Mucosa of stomach (tissue), 1 donor: ENCODE data around the gene MAP1S.

Experiments
- H3K27me3 ChIP-seq: one replicate; pipeline ENCODE4 v1.7.0; 2013; ENCODE audit warnings: mild to moderate bottlenecking, low read length; ENCODE audit not compliant: control insufficient read depth, insufficient read depth
- H3K36me3 ChIP-seq: one replicate; pipeline ENCODE4 v1.7.0; 2013; ENCODE audit warnings: low read length; ENCODE audit not compliant: control insufficient read depth, insufficient read depth
- H3K4me1 ChIP-seq: one replicate; pipeline ENCODE4 v1.7.0; 2013; ENCODE audit warnings: mild to moderate bottlenecking, low read length; ENCODE audit not compliant: control insufficient read depth, insufficient read depth
- H3K4me3 ChIP-seq: one replicate; pipeline ENCODE4 v1.7.0; 2013; ENCODE audit warnings: low read length
- H3K9ac ChIP-seq: one replicate; pipeline ENCODE4 v1.7.0; 2013; ENCODE audit warnings: mild to moderate bottlenecking, low read length, moderate library complexity
- H3K9me3 ChIP-seq: one replicate; pipeline ENCODE4 v1.7.0; 2013; ENCODE audit warnings: mild to moderate bottlenecking, low read length, moderate library complexity; ENCODE audit not compliant: control insufficient read depth
- donor health status: Pancreatic carcinoma.

Gene MAP1S

DNA sequence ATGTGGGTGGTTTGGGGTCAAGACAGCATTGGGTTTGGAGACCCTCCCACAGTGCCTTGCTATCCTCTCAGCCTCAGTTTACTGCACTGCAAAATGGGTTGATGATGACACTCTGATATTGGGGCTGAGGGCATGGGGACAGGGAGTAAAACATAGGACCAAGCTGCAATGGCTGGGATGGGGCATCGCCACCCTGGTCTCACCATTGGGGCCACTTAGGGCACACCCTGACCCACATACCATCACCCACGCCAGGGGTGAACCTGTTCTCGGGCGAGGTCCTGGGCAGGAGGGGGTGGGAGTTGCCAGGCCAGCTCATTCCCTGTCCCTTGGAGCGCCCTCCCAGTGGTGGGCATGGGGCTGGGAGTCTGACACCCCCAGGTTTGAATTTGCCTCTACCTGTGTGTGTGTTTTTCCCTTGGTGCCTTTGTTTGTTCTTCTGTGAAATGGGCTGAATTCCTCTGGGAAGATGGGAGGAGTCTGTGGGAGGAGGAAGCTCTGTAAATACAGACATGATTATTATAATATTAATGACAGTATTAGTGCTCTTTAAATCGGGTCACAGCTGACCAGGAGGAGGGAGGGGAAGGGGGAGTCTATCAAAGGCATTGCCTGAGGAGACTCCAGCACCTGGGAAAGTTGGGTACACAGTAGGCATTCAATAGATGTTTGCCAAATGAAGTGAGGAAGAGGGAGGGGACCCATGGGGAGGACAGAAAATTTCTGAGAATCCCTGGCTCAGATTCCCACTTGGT is 29.8 kb downstream of the MAP1S start:
- H3K9me3 ChIP-seq: no peaks in the 10 kb centered on the region
- no peaks in the 10 kb centered on the region for H3K36me3 ChIP-seq
- no peak overlapping the region for H3K4me3 ChIP-seq
- H3K9ac ChIP-seq: no peak overlapping the region
- peaks cover 5% of the 10 kb centered on the region for H3K4me1 ChIP-seq
- H3K27me3 ChIP-seq: no peaks in the 10 kb centered on the region

DNA sequence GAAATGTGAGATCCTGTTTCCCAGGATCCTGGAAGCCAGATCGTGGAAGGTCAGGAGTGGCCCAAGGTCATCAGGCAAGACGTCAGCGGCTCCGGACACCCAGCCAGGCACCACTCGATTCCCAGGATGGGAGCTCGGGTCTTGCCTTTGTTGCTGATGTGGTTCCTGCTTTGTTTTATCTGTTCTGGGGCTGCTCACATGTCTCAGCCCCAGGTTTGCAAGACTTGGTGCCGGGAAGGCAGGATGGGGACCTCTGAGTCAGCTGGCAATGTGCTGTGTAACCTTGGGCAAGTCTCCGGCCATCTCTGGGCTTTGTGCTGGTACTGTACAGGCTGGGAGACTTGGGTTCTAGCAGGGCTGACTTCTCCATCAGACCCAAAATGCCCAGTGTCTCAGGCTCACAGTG is 30.6 kb downstream of the MAP1S start:
- H3K9me3 ChIP-seq: no peaks in the 10 kb centered on the region
- H3K4me3 ChIP-seq: no peak overlapping the region
- H3K9ac ChIP-seq: no peak overlapping the region
- H3K36me3 ChIP-seq: no peaks in the 10 kb centered on the region
- no peaks in the 10 kb centered on the region for H3K27me3 ChIP-seq
- peaks cover 5% of the 10 kb centered on the region for H3K4me1 ChIP-seq

DNA sequence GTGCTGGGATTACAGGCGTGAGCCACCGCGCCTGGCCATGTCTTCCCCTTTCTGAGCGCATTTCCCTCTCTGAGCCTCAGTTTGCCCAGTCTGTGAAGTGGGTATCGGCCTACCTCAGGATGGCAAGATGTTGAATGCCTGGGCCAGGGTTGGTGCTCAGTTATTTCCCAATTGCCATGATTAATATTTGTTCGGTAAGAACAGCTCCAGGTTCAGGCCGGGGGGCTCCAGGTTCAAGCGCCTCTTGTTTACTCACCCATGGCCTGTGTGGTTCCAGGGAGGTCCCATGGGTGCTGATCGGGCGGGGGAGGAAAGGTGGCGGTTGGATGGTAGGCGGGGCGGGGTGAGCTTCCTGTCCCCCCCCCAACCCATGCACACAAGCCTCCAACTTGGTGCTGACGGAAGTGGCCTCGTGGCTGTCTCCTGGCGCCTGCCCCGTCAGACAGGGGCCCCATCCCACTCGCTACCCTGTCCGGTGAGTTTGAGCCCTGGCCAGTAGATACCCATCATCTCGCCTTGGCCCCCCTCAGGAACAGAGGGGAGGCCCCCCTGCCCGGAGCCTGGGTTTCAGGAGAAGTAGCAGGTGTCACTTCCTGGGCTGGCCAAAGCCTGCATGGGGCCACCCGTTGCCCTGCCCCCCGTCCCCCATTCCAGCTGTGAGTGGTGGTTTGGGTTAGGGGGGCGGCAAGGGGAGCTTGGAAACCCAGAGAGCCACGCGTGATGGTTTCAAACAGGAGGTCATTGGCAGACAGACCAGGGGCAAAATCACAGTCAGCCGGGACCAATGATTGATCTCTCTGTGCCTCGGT is 32.0 kb downstream of the MAP1S start, which contains the start of gene FCHO1:
FCHO1 (plus strand) TSS at position 375 of the 809 bp plus-strand sequence. CDS start 3,688 bp downstream, outside the sequence.
- no peaks in the 10 kb centered on the region for H3K36me3 ChIP-seq
- H3K4me3 ChIP-seq: no peak within 1 kb of the TSS
- H3K9ac ChIP-seq: no peak within 1 kb of the TSS
- no peaks in the 10 kb centered on the region for H3K27me3 ChIP-seq
- peaks cover 15% of the 10 kb centered on the region for H3K4me1 ChIP-seq
- no peaks in the 10 kb centered on the region for H3K9me3 ChIP-seq

- H3K9me3 ChIP-seq: no peaks in the 10 kb centered on the region
- no peaks in the 10 kb centered on the region for H3K36me3 ChIP-seq
- H3K4me3 ChIP-seq: no peak overlapping the region
- peaks cover 15% of the 10 kb centered on the region for H3K4me1 ChIP-seq
- no peaks in the 10 kb centered on the region for H3K27me3 ChIP-seq
- no peak overlapping the region for H3K9ac ChIP-seq
Observed at GRCh38 chr19:17751912-17752273, 32.6 kb downstream of the MAP1S start.

DNA sequence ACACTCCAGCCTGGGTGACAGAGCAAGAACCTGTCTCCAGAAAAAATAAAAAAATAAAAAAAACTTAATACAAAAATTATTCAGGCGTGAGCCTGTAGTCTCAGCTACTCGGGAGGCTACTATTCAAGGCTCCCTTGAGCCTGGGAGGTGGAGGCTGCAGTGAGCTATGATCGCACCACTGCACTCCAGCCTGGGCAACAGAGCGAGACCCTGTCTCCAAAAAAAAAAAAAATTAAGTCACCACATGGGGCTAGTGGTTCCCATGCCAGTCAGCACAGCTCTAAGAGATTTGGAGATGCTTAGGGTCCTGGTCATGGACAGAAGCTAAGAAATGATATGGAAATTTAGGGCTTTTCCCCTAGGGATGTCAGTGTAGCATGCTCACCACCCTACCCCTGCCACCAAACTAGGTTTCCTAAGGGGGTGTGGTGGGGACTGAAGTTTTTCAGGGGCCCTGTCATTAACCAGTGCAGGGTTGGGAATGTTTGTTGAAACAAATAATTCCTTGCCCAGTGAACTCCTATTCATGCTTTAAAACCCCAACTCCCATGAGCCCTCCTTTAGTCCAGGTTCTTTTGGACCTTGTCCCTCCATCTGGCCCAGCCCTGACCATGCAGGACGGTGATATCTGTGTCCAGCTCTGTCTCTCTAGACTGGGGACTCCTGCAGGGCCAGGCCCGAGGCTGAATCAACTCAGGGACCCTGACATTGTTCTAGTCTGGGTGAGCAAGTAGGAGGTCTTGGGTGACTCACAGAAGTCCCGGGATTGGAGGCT is 33.8 kb downstream of the MAP1S start:
- no peak overlapping the region for H3K9ac ChIP-seq

DNA sequence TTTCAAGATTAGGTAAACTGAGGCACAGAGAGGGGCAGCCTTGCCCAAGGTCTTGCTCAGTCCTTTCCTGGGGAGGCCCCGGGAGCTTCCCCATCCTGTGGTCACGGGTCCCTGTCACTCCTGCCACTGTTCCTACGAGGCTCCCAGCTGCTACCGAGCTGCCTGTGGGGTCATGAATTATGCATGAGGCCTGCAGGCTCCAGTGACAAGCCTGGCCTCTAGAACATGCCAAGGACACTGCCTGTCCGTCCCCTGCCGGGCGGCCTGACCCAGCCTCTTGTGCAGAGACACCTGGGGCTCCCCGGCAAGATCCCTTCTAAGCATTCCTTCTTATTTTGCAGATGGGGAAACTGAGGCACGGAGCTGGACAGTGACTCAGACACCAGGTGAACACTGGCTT is 34.7 kb downstream of the MAP1S start:
- Histone ChIP-seq H3K9ac (no peak overlapping the region), H3K9me3 (no peaks in the 10 kb centered on the region), H3K36me3 (no peaks in the 10 kb centered on the region), H3K4me3 (no peak overlapping the region), H3K27me3 (no peaks in the 10 kb centered on the region), H3K4me1 (peaks cover 16% of the 10 kb centered on the region)

More for the DNA sequence above, 33.8 kb downstream of the MAP1S start:
- Histone ChIP-seq H3K9me3 (no peaks in the 10 kb centered on the region), H3K4me1 (peaks cover 16% of the 10 kb centered on the region), H3K4me3 (no peak overlapping the region), H3K36me3 (no peaks in the 10 kb centered on the region), H3K27me3 (no peaks in the 10 kb centered on the region)

GRCh38 chr19:17754634-17755442 is 35.6 kb downstream of the MAP1S start:
- Histone ChIP-seq H3K4me1 (peaks cover 16% of the 10 kb centered on the region), H3K27me3 (no peaks in the 10 kb centered on the region), H3K9ac (no peak overlapping the region), H3K36me3 (no peaks in the 10 kb centered on the region), H3K4me3 (no peak overlapping the region), H3K9me3 (no peaks in the 10 kb centered on the region)

DNA sequence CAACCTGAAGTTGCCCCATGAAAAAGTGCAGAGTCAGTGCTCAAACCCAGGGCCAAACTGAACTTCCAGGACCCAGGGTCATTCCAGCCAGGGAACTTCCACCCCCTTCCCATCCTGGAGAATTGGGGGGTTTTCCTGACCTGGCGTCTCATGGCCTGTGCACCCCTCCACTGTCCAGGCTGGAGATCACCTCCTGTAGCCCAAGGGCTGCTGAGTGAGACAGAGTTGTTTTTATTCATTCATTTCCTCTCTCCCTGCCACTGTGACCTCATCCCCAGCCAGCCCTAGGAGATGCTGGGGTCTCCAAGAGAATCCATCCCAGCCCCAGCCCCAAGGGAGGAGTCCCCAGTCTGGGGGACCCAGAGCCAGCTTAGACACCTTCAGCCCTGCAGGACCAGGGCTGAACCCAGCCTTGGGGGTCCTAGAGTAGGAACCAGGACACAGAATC is 36.2 kb downstream of the MAP1S start:
- Histone ChIP-seq H3K36me3 (no peaks in the 10 kb centered on the region), H3K27me3 (no peaks in the 10 kb centered on the region), H3K9me3 (no peaks in the 10 kb centered on the region), H3K4me3 (no peak overlapping the region), H3K9ac (no peak overlapping the region), H3K4me1 (peaks cover 16% of the 10 kb centered on the region)

- Histone ChIP-seq H3K9me3 (no peaks in the 10 kb centered on the region), H3K4me1 (peaks cover 16% of the 10 kb centered on the region), H3K9ac (no peak overlapping the region), H3K4me3 (no peak overlapping the region), H3K27me3 (no peaks in the 10 kb centered on the region), H3K36me3 (no peaks in the 10 kb centered on the region)
Observed at GRCh38 chr19:17755977-17756670, 36.8 kb downstream of the MAP1S start.

DNA sequence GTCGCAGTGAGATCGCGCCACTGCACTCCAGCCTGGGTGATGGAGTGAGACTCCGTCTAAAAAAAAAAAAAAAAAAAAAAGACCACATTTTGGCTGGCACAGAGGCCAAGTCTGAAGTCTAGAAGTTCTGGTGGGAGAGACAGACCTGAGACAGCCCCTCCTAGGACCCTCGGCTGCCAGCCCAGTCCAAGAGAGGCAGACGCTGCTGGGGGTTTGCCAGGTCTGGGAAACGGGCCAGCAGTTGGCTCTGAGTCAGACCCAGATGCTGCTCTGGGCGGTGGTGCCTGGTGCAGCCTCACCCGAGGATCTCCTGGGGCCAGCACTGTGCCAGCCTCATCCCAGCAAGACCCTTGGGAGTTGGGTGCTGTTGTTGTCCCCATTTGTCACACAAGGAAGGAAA is 37.8 kb downstream of the MAP1S start:
- no peak overlapping the region for H3K4me3 ChIP-seq
- no peaks in the 10 kb centered on the region for H3K9me3 ChIP-seq
- no peaks in the 10 kb centered on the region for H3K27me3 ChIP-seq
- H3K4me1 ChIP-seq: peaks cover 16% of the 10 kb centered on the region
- no peaks in the 10 kb centered on the region for H3K36me3 ChIP-seq
- no peak overlapping the region for H3K9ac ChIP-seq

DNA sequence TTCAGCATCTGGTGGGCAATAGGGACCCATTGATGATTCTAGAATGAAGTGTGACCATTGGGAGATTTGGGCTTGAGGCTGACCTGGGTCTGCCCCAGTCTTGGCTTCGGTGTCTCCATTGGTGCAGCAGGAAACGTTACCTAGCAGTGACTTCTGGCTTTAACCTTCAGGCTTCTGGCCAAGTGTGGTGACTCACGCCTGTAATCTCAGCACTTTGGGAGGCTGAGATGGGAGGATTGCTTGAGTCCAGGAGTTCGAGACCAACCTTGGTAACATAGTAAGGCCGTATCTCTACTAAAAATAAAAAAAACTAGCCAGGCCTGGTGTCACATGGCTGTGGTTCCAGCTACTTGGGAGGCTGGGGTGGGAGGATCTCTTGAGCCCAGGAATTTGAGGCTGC is 39.2 kb downstream of the MAP1S start:
- H3K9me3 ChIP-seq: no peaks in the 10 kb centered on the region
- H3K4me1 ChIP-seq: peaks cover 16% of the 10 kb centered on the region
- H3K4me3 ChIP-seq: no peak overlapping the region
- H3K36me3 ChIP-seq: no peaks in the 10 kb centered on the region
- no peaks in the 10 kb centered on the region for H3K27me3 ChIP-seq
- no peak overlapping the region for H3K9ac ChIP-seq
